ENCODE results near the gene CERS6. TPM values are rescaled to one million over a fixed set of nuclear protein-coding genes. Genes with fewer than 3 reads are reported as not detected.

Gene CERS6
- total RNA-seq, 1 donor from 2014 or later = 55.3 TPM

DNA sequence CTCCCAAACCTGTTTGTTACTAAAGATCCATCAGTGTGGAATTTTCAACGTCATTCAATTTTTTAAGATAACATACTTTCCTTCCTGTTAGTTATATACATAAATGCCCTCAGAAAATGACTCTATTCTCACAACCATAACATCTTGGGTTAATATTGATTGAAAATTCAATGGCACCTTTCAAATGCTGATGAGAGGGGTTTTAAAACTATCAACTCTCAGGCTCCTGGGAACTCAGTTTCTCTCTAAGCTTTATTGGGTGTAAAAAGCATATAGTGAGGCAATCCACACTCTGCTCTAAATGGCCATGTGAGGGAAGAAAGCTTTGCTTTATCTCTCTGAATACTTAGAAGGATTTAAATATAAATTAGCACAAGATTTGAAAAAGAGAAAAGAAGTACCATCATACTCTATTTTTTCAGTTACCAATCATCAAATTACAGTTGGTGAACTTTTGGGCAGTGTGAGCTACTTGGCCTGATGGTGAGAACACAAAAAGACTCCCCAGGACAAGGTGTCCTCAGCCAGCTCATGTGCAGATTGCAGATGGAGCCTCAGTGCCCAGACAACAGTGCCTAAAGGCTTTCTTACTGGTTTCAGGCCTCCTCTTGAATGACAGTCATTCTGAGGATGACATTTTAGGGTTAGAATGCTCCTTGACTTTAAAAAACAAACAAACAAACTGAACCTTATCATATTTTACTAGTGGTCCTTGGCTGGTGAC, 24.6 kb upstream of the CERS6 start:
- no peak for FAIRE-seq
- H3K4me3 ChIP-seq (ENCODE audit: low read depth, low read length) = no peak overlapping the region
- DNase-seq (ENCODE audit: low read depth) = no peak
- no peaks in the 10 kb centered on the region for H3K36me3 ChIP-seq (ENCODE audit: control insufficient read depth, insufficient read depth, low read length)
- peaks cover 4% of the 10 kb centered on the region for H3K27me3 ChIP-seq (ENCODE audit: control insufficient read depth, insufficient read depth, low read length)
- TF ChIP-seq, protein P1, sequence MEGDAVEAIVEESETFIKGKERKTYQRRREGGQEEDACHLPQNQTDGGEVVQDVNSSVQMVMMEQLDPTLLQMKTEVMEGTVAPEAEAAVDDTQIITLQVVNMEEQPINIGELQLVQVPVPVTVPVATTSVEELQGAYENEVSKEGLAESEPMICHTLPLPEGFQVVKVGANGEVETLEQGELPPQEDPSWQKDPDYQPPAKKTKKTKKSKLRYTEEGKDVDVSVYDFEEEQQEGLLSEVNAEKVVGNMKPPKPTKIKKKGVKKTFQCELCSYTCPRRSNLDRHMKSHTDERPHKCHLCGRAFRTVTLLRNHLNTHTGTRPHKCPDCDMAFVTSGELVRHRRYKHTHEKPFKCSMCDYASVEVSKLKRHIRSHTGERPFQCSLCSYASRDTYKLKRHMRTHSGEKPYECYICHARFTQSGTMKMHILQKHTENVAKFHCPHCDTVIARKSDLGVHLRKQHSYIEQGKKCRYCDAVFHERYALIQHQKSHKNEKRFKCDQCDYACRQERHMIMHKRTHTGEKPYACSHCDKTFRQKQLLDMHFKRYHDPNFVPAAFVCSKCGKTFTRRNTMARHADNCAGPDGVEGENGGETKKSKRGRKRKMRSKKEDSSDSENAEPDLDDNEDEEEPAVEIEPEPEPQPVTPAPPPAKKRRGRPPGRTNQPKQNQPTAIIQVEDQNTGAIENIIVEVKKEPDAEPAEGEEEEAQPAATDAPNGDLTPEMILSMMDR (IDR thresholded peaks at IDR 0.05; ENCODE audit: insufficient read depth, low read length, severe bottlenecking) = no peak

DNA sequence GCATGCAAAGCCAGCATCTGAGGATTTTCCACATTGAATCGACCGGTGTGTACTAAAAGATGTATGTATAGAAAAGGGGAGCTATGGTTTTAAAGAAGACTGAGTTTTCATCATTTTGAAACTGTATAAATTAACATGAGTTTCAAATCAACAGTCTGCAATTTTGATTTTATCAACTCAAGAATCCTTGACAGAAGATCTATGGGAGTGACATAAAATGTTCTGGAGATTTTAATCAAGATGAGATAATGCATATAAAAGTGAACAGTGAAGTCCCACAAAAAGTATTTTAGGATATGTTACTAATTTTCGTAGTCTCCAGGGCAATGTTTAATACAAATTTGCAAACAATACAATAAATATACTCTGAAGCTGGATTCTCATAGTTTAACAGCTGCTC, 24.0 kb upstream of the CERS6 start:
- Histone ChIP-seq H3K4me3 (ENCODE audit: low read depth, low read length) (no peak overlapping the region), H3K27me3 (ENCODE audit: control insufficient read depth, insufficient read depth, low read length) (peaks cover 4% of the 10 kb centered on the region), H3K36me3 (ENCODE audit: control insufficient read depth, insufficient read depth, low read length) (no peaks in the 10 kb centered on the region)
- DNase-seq (ENCODE audit: low read depth) = no peak
- TF ChIP-seq, protein P1 (IDR thresholded peaks at IDR 0.05; ENCODE audit: insufficient read depth, low read length, severe bottlenecking) = no peak
- no peak for FAIRE-seq

DNA sequence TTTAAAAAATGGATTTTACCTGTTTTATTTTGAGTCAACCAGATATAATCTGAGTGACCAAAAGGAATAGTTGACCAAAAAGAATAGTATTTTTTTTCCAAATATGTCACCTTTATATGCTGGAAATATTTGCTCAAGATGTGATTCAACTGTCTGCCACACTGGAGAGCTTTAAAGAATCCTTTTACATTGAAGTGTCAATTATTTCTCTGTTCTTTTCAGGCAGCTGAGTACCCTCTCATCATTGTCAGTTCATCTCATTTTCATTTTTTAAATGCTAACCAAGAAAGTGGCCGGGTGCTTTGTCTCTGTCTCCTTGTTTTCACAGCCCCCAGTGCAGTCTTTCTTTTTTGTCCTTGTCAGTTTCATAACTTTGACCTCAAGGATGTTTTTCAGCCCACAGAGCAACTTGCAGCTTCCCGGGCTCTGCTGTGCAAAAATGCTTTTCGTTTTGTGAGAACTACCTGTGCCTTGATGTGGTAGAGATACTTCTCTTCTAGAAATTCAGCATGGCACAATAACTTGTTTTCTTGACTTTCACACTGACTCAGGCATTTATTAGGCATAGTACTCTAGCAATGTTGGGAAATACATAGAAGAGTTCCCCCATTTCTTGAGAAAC, 23.4 kb upstream of the CERS6 start:
- no peak for DNase-seq (ENCODE audit: low read depth)
- H3K4me3 ChIP-seq (ENCODE audit: low read depth, low read length) = no peak overlapping the region
- FAIRE-seq = no peak
- H3K36me3 ChIP-seq (ENCODE audit: control insufficient read depth, insufficient read depth, low read length) = no peaks in the 10 kb centered on the region
- H3K27me3 ChIP-seq (ENCODE audit: control insufficient read depth, insufficient read depth, low read length) = peaks cover 4% of the 10 kb centered on the region
- TF ChIP-seq, protein P1 (IDR thresholded peaks at IDR 0.05; ENCODE audit: insufficient read depth, low read length, severe bottlenecking) = no peak

DNA sequence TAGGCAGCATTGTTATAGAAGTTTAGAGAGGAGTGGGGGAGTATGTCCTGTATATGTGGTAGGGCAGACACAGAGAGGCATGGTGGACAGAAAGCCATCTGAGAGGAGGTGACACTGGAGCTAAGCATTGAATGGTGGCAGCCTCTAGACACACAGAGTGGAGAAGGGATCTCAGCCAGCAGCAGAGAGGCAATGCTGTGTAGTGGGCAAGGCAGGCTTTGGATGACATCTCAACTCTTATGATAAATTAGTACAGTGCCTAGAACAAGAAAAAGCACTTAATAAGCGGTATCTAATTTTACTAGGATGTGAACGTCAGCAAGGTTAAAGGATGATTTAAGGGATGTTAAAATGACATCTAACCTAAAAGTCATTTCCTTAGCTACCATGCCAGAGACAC, 22.5 kb upstream of the CERS6 start:
- Histone ChIP-seq H3K27me3 (ENCODE audit: control insufficient read depth, insufficient read depth, low read length) (peaks cover 2% of the 10 kb centered on the region), H3K4me3 (ENCODE audit: low read depth, low read length) (no peak overlapping the region), H3K36me3 (ENCODE audit: control insufficient read depth, insufficient read depth, low read length) (no peaks in the 10 kb centered on the region)
- TF ChIP-seq, protein P1 (IDR thresholded peaks at IDR 0.05; ENCODE audit: insufficient read depth, low read length, severe bottlenecking) = no peak
- no peak for DNase-seq (ENCODE audit: low read depth)
- FAIRE-seq = no peak

DNA sequence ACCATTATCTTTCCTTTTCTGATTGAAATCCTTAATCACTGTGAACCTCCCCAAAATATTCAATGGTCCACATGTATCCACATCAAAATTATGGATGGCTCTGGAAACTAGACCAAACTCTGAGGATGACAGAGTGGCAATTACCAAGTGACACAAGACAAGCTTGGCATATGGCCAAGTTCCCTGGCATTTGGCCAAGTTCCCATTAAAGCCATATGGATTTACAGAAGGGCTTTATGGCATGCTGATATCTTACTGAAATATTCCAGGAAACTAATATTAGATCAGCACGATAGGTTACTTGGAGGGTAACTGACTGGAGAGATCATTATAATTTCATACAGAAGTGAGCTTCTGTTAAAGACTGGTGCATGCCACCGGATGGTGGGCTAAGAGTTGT, 21.9 kb upstream of the CERS6 start:
- no peak overlapping the region for H3K4me3 ChIP-seq (ENCODE audit: low read depth, low read length)
- H3K27me3 ChIP-seq (ENCODE audit: control insufficient read depth, insufficient read depth, low read length) = peaks cover 2% of the 10 kb centered on the region
- H3K36me3 ChIP-seq (ENCODE audit: control insufficient read depth, insufficient read depth, low read length) = no peaks in the 10 kb centered on the region
- FAIRE-seq (no peak), DNase-seq (ENCODE audit: low read depth) (no peak)
- TF ChIP-seq, protein P1 (IDR thresholded peaks at IDR 0.05; ENCODE audit: insufficient read depth, low read length, severe bottlenecking) = no peak

All from bronchial epithelial cell (primary cell).